ENCODE measurements around the gene SLC25A12.
"Not testable (repeated sequence)": the region's sequence is repeated elsewhere in the genome, so short reads cannot be mapped to it uniquely, and the experiment has no call there.

Gene SLC25A12

DNA sequence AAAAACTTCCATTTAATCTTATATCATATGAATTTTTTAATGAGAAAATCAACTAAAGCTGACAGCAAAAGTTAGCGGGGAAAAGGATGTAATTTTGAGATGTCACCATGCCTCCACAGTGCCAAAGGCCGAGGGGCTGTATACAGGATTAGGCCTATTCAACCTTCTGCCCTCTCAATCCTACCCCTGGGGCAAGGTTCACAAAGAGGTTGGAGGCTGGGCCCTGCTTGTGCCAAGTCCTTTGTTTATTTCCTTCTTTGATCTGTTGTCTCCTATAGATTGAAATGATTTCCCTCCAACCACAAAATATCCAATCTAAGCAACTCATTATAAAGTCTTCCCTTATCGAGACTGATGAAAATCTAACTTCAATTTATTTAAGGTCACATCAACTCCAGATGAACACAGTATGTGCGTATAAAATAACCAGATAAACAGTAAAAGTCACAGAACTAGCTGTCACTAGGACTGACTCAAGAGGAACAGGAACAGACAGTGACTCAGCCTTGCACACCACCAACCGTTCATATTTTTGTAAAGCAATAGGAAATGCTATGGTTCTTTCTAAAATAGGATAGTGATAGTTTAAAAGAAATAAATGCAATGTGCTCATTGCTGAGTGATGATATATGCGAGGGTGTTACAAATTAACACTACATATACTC lies 95.8 kb downstream of the SLC25A12 start:
- H3K4me3 Mint-ChIP-seq = no peak overlapping the region
- DNase-seq = no peak
- H3K27ac Mint-ChIP-seq = peak overlapping the region; percentile 4
- peak; percentile 46 for ATAC-seq
- peaks cover 8% of the 10 kb centered on the region for H3K36me3 Mint-ChIP-seq (ENCODE audit: low read depth)
- no peaks in the 10 kb centered on the region for H3K27me3 Mint-ChIP-seq
- H3K9me3 Mint-ChIP-seq = no peaks in the 10 kb centered on the region
- H3K4me1 Mint-ChIP-seq = peaks cover 14% of the 10 kb centered on the region

GRCh38 chr2:171794918-171795317 lies 99.1 kb downstream of the SLC25A12 start:
- H3K4me1 Mint-ChIP-seq = peaks cover 14% of the 10 kb centered on the region
- H3K36me3 Mint-ChIP-seq (ENCODE audit: low read depth) = peaks cover 24% of the 10 kb centered on the region
- H3K9me3 Mint-ChIP-seq = no peaks in the 10 kb centered on the region
- H3K27me3 Mint-ChIP-seq = no peaks in the 10 kb centered on the region
- DNase-seq = no peak
- no peak overlapping the region for H3K4me3 Mint-ChIP-seq
- ATAC-seq = no peak
- H3K27ac Mint-ChIP-seq = no peak overlapping the region

GRCh38 chr2:171793691-171794678 lies 100.1 kb downstream of the SLC25A12 start:
- H3K4me3 Mint-ChIP-seq = no peak overlapping the region
- ATAC-seq = peak; percentile 43
- peaks cover 14% of the 10 kb centered on the region for H3K4me1 Mint-ChIP-seq
- H3K36me3 Mint-ChIP-seq (ENCODE audit: low read depth) = peaks cover 24% of the 10 kb centered on the region
- peak overlapping the region; percentile 3 for H3K27ac Mint-ChIP-seq
- no peaks in the 10 kb centered on the region for H3K9me3 Mint-ChIP-seq
- H3K27me3 Mint-ChIP-seq = no peaks in the 10 kb centered on the region
- no peak for DNase-seq

- DNase-seq = no peak
- H3K27me3 Mint-ChIP-seq = no peaks in the 10 kb centered on the region
- peaks cover 12% of the 10 kb centered on the region for H3K4me1 Mint-ChIP-seq
These were observed 101.0 kb downstream of the SLC25A12 start for GRCh38 chr2:171792886-171793580.

DNA sequence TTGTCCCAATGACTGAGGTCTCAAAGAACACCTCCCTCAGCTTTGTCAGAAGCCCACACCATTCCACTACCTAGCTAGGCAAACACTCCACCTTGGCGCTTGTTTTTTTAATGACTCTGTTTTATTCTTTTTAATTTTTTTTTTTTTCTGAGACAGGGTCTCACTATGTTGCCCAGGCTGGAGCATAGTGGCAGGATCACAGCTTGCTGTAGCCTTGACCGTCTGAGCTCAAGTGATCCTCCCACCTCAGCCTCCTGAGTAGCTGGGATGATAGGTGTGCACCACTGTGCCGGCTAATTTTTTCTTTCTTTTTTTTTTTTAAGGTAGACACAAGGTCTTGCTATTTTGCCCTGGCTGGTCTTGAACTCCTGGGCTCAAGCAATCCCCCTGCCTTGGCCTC lies 101.9 kb downstream of the SLC25A12 start:
- Mint-ChIP-seq H3K9me3 (no peaks in the 10 kb centered on the region), H3K27ac (no peak overlapping the region), H3K36me3 (ENCODE audit: low read depth) (peaks cover 34% of the 10 kb centered on the region), H3K4me1 (peaks cover 12% of the 10 kb centered on the region), H3K4me3 (no peak overlapping the region), H3K27me3 (no peaks in the 10 kb centered on the region)
- ATAC-seq = no peak
- no peak for DNase-seq

More at GRCh38 chr2:171792886-171793580, 101.0 kb downstream of the SLC25A12 start:
- H3K27ac Mint-ChIP-seq = no peak overlapping the region
- no peak overlapping the region for H3K4me3 Mint-ChIP-seq
- peaks cover 27% of the 10 kb centered on the region for H3K36me3 Mint-ChIP-seq (ENCODE audit: low read depth)
- no peak for ATAC-seq
- H3K9me3 Mint-ChIP-seq = no peaks in the 10 kb centered on the region

DNA sequence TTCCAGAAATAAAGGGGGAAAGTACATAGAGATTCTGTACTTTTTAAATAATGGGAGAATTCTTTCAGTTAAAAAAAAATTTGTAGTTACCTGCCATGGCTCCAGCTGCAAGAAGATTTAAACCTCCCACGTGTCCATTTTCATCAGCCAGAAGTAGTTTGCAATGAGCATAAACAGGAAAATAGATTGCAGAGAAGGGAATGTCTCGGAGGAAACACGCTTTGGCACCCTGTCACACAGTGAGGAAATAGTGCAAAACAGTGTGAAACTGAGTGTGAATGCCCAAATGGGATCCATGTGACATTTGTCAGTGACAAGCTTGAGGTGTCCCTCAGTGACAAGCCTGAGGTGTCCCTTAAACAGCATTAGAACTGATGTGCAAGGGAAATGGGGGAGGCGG lies 102.7 kb downstream of the SLC25A12 start:
- Mint-ChIP-seq H3K27ac (no peak overlapping the region), H3K4me1 (peaks cover 12% of the 10 kb centered on the region), H3K9me3 (no peaks in the 10 kb centered on the region), H3K36me3 (ENCODE audit: low read depth) (peaks cover 35% of the 10 kb centered on the region), H3K4me3 (no peak overlapping the region), H3K27me3 (no peaks in the 10 kb centered on the region)
- ATAC-seq = no peak
- DNase-seq = no peak

DNA sequence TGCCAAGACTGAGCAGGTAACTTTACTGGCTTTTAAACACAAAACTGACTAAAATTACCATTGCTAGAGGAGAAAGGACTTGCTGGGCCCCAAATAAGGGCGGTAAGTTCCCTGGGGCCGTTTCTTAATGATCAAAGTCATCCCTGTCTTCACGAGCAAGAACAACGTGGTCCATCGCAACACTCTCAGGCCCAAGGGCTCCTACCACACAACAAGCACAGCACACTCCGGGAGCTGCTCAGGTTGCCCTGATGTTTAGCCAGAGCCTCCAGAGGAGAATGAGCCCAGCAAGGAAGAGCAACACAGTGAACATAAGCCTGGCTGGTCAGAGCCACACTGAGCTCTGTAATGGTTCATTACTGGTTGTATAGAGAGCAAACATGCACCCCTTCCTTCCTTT lies 104.1 kb downstream of the SLC25A12 start:
- Mint-ChIP-seq H3K36me3 (ENCODE audit: low read depth) (peaks cover 42% of the 10 kb centered on the region), H3K4me3 (no peak overlapping the region), H3K27me3 (no peaks in the 10 kb centered on the region), H3K27ac (no peak overlapping the region), H3K4me1 (peaks cover 9% of the 10 kb centered on the region), H3K9me3 (no peaks in the 10 kb centered on the region)
- DNase-seq (no peak), ATAC-seq (no peak)

DNA sequence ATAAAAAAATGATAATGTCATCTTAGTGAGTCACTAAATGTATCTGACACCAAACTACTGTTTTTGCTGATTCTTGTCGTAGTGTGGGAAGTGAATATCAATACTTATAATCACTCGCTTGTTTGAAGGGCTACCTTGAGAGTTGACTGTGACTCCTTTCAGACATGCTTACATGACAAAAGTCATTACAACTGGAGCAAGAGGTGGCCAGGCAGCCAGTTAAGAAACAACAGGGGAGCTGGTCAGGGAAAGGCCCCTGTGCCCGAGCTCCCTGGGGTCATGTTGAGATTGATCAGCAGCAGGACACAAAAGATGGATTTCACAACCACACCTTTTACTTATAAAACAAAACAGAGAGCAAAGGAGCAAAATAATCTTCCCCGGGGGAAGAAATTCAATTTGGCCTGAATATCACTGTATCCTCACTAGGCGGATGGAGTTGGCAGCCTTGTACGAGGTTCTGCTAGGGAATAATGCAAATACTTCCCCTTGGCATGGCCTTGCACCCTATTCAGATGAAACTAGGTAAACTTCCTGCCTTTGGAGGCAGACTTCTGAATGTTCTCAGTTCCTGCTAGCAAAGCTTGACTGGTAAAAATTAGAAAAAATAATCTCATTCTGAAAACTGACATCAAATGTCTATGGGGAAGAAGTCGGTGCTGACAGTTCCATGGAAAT lies 105.6 kb downstream of the SLC25A12 start:
- Mint-ChIP-seq H3K9me3 (no peaks in the 10 kb centered on the region), H3K36me3 (ENCODE audit: low read depth) (peaks cover 54% of the 10 kb centered on the region), H3K4me3 (no peak overlapping the region), H3K4me1 (no peaks in the 10 kb centered on the region), H3K27ac (no peak overlapping the region), H3K27me3 (no peaks in the 10 kb centered on the region)
- ATAC-seq (no peak), DNase-seq (no peak)

- DNase-seq (no peak), ATAC-seq (no peak)
- no peaks in the 10 kb centered on the region for H3K9me3 Mint-ChIP-seq
- H3K36me3 Mint-ChIP-seq (ENCODE audit: low read depth) = peaks cover 54% of the 10 kb centered on the region
- no peaks in the 10 kb centered on the region for H3K27me3 Mint-ChIP-seq
- no peak overlapping the region for H3K27ac Mint-ChIP-seq
- no peaks in the 10 kb centered on the region for H3K4me1 Mint-ChIP-seq
- H3K4me3 Mint-ChIP-seq = no peak overlapping the region
These were observed 106.5 kb downstream of the SLC25A12 start for GRCh38 chr2:171787333-171788072.

DNA sequence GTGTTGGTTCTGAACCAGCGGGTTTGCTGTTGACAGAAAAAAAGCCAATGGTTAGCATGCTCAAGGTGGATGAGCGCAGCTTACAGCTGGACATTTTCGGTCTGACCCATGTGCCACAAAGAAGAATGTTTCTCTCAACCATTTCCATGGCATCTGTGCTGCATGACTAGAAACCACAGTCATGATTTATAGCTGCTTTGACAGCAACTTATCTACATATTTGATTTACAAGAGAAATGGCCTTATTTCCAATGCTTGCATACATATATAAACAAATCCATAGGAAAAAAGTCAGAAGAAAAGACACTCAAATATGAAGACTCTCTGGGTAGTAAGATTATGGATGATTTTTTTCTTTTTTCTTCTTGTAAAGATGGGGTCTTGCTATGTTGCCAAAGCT lies 108.6 kb downstream of the SLC25A12 start:
- no peaks in the 10 kb centered on the region for H3K4me1 Mint-ChIP-seq
- no peak overlapping the region for H3K27ac Mint-ChIP-seq
- peaks cover 53% of the 10 kb centered on the region for H3K36me3 Mint-ChIP-seq (ENCODE audit: low read depth)
- no peaks in the 10 kb centered on the region for H3K27me3 Mint-ChIP-seq
- DNase-seq = no peak
- no peak overlapping the region for H3K4me3 Mint-ChIP-seq
- H3K9me3 Mint-ChIP-seq = no peaks in the 10 kb centered on the region
- no peak for ATAC-seq

GRCh38 chr2:171778515-171778914 lies 115.5 kb downstream of the SLC25A12 start:
- Mint-ChIP-seq H3K36me3 (ENCODE audit: low read depth) (peaks cover 28% of the 10 kb centered on the region), H3K4me3 (no peak overlapping the region), H3K27me3 (no peaks in the 10 kb centered on the region), H3K4me1 (no peaks in the 10 kb centered on the region), H3K9me3 (peaks cover 7% of the 10 kb centered on the region), H3K27ac (no peak overlapping the region)
- ATAC-seq (no peak), DNase-seq (no peak)

GRCh38 chr2:171774581-171774980 lies 119.5 kb downstream of the SLC25A12 start:
- Mint-ChIP-seq H3K9me3 (peaks cover 21% of the 10 kb centered on the region), H3K36me3 (ENCODE audit: low read depth) (peaks cover 16% of the 10 kb centered on the region)
- H3K27me3 Mint-ChIP-seq, H3K4me3 Mint-ChIP-seq, H3K4me1 Mint-ChIP-seq, ATAC-seq, H3K27ac Mint-ChIP-seq, DNase-seq: not testable (repeated sequence)

GRCh38 chr2:171772373-171772772 lies 121.7 kb downstream of the SLC25A12 start:
- Mint-ChIP-seq H3K36me3 (ENCODE audit: low read depth) (peaks cover 14% of the 10 kb centered on the region), H3K27me3 (no peaks in the 10 kb centered on the region), H3K4me1 (no peaks in the 10 kb centered on the region), H3K4me3 (no peak overlapping the region), H3K27ac (no peak overlapping the region), H3K9me3 (peaks cover 14% of the 10 kb centered on the region)
- ATAC-seq (no peak), DNase-seq (no peak)

DNA sequence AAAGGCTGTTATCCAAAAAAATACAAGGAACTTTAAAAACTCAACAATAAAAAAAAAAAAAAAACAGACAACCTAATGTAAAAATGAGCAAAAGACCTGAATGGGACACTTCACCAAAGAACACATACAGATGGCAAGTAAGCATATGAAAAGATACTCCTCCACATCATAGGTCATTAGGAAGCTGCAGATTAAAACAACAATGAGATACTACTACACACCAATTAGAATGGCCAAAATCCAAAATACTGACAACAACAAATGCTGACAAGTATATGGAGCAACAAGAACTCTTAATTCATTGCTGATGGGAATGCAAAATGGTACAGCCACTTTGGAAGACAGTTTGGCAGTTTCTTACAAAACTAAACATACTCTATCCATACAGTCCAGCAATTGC lies 122.6 kb downstream of the SLC25A12 start:
- Mint-ChIP-seq H3K4me1 (no peaks in the 10 kb centered on the region), H3K36me3 (ENCODE audit: low read depth) (peaks cover 14% of the 10 kb centered on the region), H3K9me3 (peaks cover 14% of the 10 kb centered on the region), H3K27me3 (no peaks in the 10 kb centered on the region), H3K27ac (no peak overlapping the region), H3K4me3 (no peak overlapping the region)
- DNase-seq = no peak
- no peak for ATAC-seq
